Activated naive CD4-positive, alpha-beta T cell treated with anti-CD3 and anti-CD28 coated beads for 36 hours (primary cell): ENCODE results near the gene HTR1D. TPM values are rescaled to one million over a fixed set of nuclear protein-coding genes. Genes with fewer than 3 reads are reported as not detected.

Source experiments
- CTCF ChIA-PET: fragments of 350-600 bp; sonication (Branson Sonifier 250); formaldehyde crosslinking; loops from one replicate; lab custom pipeline; 2021; ENCODE audit warnings: antibody characterized with exemption; lab: Charles Lee
- DNase-seq: peaks from one replicate; pipeline ENCODE4 v3.0.0-alpha.2; 2020
- H3K27ac Mint-ChIP-seq: one replicate; pipeline ENCODE4 v1.8.0; 2021; ENCODE audit warnings: mild to moderate bottlenecking, mixed read lengths
- H3K27me3 Mint-ChIP-seq: one replicate; pipeline ENCODE4 v1.8.0; 2021; ENCODE audit warnings: low read depth, mixed read lengths
- H3K36me3 Mint-ChIP-seq: one replicate; pipeline ENCODE4 v1.8.0; 2021; ENCODE audit warnings: low read depth, mixed read lengths
- H3K4me1 Mint-ChIP-seq: one replicate; pipeline ENCODE4 v1.8.0; 2021; ENCODE audit warnings: low read depth, mixed read lengths
- H3K4me3 Mint-ChIP-seq: one replicate; pipeline ENCODE4 v1.8.0; 2021; ENCODE audit warnings: mild to moderate bottlenecking, moderate library complexity, mixed read lengths
- H3K9me3 Mint-ChIP-seq: one replicate; pipeline ENCODE4 v1.8.0; 2021; ENCODE audit warnings: mixed read lengths
- intact Hi-C: fragments of 100-400 bp; cut with micrococcal nuclease; formaldehyde crosslinking; loops from one replicate; pipeline ENCODE4 v1.15.1; 2023
- total RNA-seq, 2 experiments: library from RNA; stranded (reverse); gene quantifications; one replicate each; pipeline ENCODE4 v1.2.3, GENCODE V29; 2021

HTR1D gene
- total RNA-seq, 2 experiments from 2014 or later: not detected

DNA sequence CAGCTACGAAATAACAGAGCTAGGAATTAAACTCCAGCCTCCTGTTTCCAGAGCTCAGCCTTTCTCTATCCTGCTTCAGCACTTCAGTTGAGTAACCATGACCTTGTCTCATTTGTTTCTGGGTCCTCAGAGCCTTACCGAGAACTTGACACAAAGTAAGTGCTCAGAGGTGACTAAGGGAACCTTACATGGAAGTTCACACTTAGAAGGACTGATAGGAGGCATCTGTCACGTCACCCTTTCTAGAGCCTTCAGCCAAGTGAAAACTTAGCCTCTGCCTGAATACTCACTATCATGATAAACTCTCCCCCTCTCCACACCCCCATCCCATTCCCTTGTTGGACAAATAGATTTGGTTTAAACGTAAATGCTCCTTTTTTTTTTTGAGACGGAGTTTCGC lies 38.9 kb downstream of the HTR1D start:
- H3K27ac Mint-ChIP-seq: no peak overlapping the region
- DNase-seq: no peak
- no peaks in the 10 kb centered on the region for H3K36me3 Mint-ChIP-seq
- intact Hi-C loops: no loop called here
- no peaks in the 10 kb centered on the region for H3K9me3 Mint-ChIP-seq
- H3K4me3 Mint-ChIP-seq: no peak overlapping the region
- CTCF ChIA-PET: interaction anchor here (1.1 to 8.7 kb wide), 4 partner anchors 32 to 84 kb away, joined by 3 to 57 read pairs (median 4); no protein-coding TSS in a partner anchor
- H3K27me3 Mint-ChIP-seq: peaks cover 13% of the 10 kb centered on the region
- peaks cover 15% of the 10 kb centered on the region for H3K4me1 Mint-ChIP-seq

DNA sequence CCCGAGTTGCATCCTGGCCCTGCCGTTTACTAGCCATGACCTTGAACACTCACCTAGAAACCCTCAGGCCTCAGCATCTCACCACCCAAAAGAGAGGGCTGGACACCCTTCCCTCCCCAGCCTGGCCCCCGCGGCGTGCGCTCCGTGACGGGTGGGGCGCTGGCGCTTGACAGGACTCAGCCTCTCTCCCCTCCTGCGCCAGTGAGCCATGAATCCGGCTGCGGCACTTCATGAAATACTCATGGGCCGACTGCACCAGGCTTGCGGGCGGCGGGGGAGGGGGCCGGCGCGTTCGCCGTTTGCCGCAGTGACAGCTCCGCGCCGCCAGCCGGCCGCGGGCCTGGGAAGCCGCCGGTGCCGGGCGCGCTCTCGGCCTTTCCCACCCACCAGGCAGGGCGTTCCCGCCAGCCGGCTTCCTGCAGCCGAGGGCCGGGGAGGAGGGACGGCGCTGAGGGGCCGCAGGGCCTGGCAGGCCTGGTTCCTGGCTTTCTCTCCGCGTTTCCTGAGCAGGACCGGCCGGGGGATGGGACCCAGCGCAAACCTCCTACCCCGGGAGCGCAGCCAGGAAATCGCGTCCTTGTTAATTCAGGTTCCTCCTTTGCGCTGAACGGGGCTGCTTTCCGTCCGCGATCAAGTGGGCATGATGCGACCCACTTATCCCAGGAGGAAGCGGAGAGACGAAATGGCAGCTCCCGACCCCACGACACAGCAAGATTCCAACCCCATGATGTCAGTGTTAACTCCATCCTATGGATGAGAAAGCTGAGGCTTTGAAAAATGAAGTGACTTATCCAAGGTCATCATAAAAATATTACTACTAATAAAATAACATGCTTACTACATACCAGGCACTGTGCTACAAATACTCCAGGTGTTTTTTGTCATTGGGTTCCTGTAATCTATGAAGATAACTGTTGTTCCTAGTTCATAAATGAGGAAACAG lies 39.6 kb downstream of the HTR1D start:
- peak overlapping the region; percentile 67 for H3K4me3 Mint-ChIP-seq
- intact Hi-C loops: no loop called here
- H3K27ac Mint-ChIP-seq: no peak overlapping the region
- no peaks in the 10 kb centered on the region for H3K36me3 Mint-ChIP-seq
- H3K4me1 Mint-ChIP-seq: peaks cover 15% of the 10 kb centered on the region
- CTCF ChIA-PET: interaction anchor here (0.6 to 8.7 kb wide), 5 partner anchors 11 to 82 kb away, joined by 3 to 57 read pairs (median 3); no protein-coding TSS in a partner anchor
- H3K27me3 Mint-ChIP-seq: peaks cover 13% of the 10 kb centered on the region
- H3K9me3 Mint-ChIP-seq: no peaks in the 10 kb centered on the region
- DNase-seq: peak; percentile 68

DNA sequence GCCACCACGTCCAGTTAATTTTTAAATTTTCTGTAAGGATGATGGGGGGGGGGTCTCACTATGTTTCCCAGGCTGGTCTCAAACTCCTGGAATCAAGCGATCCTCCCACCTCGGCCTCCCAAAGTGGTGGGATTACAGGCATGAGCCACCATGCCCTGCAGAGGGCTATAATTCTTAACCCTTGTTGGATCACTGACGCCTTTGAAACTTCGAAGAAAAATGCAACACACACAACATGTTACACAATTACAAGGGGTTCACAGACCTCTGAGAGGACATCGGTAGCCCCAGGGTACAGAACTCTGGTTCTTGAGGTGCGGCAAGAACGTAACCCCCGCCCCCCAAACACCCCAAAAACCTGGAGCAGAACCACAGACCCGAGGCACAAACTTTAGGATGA lies 40.3 kb downstream of the HTR1D start:
- CTCF ChIA-PET: interaction anchor here (1.0 to 8.7 kb wide), 3 partner anchors 10 to 81 kb away, joined by 3 to 57 read pairs (median 4); no protein-coding TSS in a partner anchor
- Mint-ChIP-seq H3K27ac (no peak overlapping the region), H3K27me3 (peaks cover 13% of the 10 kb centered on the region), H3K4me3 (peak overlapping the region; percentile 67), H3K9me3 (no peaks in the 10 kb centered on the region), H3K4me1 (peaks cover 15% of the 10 kb centered on the region), H3K36me3 (no peaks in the 10 kb centered on the region)
- intact Hi-C loops: no loop called here
- no peak for DNase-seq

DNA sequence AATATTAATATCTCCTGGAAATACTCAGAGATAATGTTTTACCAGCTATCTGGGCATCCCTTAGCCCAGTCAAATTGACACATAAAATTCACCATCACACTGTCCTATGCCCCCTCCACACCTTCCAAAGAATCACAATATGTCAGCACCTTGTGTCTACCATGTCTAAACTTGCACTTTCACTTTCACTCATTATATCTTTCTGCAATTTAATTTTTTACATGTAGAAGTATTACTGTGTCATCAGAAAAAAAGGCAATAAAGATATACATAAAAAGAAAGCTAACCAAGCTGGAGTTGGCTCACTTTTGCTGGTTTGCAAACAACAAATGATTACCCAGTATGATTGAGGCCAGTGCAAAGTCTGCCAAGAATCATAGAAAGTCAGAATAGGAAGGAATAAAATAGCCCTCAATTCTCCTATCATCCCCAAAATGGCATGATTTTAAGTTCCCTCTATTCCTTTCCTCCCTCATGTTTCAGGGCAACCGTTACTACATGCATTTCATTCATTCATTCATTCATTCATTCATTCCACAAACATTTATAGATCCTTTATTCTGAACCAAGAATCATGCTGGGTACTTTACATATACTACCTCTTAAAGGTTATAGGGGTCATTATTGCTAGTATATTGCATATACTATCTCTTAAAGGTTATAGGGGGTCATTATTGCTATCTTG lies 42.7 kb downstream of the HTR1D start:
- Mint-ChIP-seq H3K36me3 (no peaks in the 10 kb centered on the region), H3K27me3 (peaks cover 13% of the 10 kb centered on the region), H3K4me1 (peaks cover 21% of the 10 kb centered on the region), H3K27ac (no peak overlapping the region), H3K9me3 (no peaks in the 10 kb centered on the region), H3K4me3 (no peak overlapping the region)
- intact Hi-C loops: no loop called here
- no peak for DNase-seq
- CTCF ChIA-PET: interaction anchor here (4.9 to 8.7 kb wide), 2 partner anchors 9 to 75 kb away, joined by 28 to 57 read pairs; no protein-coding TSS in a partner anchor

DNA sequence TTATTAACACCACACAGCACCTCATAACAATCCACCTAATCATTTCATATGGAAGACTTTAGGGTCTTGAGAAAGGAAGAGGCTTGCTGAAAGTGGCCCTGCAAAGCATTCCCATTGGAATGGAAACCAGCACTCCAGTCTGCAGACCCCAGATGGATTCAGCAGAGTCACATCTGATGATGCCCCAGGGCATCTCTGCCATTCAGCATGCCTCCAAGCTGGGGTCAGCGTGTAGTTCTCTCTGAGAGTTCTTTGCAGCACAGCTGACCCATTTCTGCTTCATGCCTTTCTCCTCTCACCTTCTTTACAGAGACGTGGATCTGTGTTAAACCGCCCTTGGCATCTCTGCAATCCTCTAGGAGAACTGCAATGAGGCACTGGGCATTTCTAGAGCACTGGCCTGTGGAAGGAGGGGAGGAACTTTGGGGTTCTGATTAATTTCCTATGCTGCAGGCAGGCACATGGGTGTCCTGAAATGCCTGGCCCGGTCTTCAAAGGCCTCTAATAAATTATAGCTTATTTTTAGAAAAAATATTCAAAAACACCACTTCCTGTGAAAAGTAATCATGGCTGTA lies 46.0 kb downstream of the HTR1D start:
- Mint-ChIP-seq H3K27me3 (peaks cover 2% of the 10 kb centered on the region), H3K9me3 (no peaks in the 10 kb centered on the region), H3K4me3 (no peak overlapping the region), H3K36me3 (no peaks in the 10 kb centered on the region), H3K4me1 (peaks cover 32% of the 10 kb centered on the region), H3K27ac (no peak overlapping the region)
- CTCF ChIA-PET: interaction anchor here (4.9 kb wide), 1 partner anchor 13 kb away, joined by 28 read pairs; no protein-coding TSS in a partner anchor
- intact Hi-C loops: no loop called here
- DNase-seq: no peak

DNA sequence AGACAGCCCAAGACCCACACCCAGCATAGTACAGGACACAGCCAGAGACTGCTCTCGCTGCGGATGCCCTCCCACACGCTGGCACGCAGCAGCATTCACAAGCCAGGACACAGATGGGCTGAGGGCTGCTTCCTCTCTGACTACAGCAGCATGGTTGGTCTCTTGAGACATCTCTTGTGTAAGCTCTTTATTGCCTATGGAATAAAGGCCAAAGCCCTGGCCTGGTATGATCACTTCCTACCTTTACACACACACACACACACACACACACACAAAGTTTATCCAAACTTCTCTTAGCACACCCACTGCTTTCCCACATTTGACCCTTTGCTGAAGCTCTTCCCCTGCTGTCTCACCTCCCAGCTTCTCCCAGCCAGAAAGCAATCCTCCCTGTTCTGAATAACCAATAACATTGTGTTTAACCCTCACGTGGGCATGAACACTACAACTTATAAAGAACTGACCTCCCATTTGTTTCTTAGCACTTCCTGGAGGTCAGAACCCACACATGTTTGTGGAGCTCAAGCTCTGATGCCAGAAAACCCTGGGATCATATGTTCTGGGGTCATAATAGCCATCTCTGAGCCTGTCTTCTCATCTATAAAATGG lies 47.5 kb downstream of the HTR1D start:
- peak overlapping the region; percentile 98 for H3K4me3 Mint-ChIP-seq
- H3K27me3 Mint-ChIP-seq: no peaks in the 10 kb centered on the region
- peaks cover 35% of the 10 kb centered on the region for H3K4me1 Mint-ChIP-seq
- peak; percentile 42 for DNase-seq
- H3K36me3 Mint-ChIP-seq: no peaks in the 10 kb centered on the region
- no peak overlapping the region for H3K27ac Mint-ChIP-seq
- CTCF ChIA-PET: interaction anchor here (0.6 to 2.5 kb wide), 3 partner anchors 14 to 70 kb away, joined by 3 to 23 read pairs (median 7); no protein-coding TSS in a partner anchor
- intact Hi-C loops: loop anchor here (2.0 to 5.0 kb wide), 3 partner anchors 21 to 148 kb away; no protein-coding TSS in a partner anchor
- no peaks in the 10 kb centered on the region for H3K9me3 Mint-ChIP-seq

DNA sequence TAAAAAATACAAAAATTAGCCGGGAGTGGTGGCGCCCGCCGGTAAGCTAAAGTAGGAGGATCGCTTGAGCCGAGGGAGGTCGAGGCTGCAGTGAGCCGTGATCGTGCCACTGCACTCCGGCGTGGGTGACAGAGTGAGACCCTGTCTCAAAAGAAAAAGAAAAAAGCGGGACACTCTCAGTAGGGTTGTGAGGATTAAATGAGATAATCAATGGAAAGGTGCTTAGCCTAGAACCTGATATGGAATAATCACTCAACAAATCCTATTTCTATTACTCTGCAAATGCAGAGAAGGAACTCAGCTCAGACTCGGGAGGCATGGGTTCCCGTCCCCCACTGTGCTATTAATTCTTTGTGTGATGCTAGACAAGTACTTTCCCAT lies 48.1 kb downstream of the HTR1D start:
- CTCF ChIA-PET: interaction anchor here (1.6 to 2.5 kb wide), 2 partner anchors 15 to 70 kb away, joined by 7 to 23 read pairs; no protein-coding TSS in a partner anchor

DNA sequence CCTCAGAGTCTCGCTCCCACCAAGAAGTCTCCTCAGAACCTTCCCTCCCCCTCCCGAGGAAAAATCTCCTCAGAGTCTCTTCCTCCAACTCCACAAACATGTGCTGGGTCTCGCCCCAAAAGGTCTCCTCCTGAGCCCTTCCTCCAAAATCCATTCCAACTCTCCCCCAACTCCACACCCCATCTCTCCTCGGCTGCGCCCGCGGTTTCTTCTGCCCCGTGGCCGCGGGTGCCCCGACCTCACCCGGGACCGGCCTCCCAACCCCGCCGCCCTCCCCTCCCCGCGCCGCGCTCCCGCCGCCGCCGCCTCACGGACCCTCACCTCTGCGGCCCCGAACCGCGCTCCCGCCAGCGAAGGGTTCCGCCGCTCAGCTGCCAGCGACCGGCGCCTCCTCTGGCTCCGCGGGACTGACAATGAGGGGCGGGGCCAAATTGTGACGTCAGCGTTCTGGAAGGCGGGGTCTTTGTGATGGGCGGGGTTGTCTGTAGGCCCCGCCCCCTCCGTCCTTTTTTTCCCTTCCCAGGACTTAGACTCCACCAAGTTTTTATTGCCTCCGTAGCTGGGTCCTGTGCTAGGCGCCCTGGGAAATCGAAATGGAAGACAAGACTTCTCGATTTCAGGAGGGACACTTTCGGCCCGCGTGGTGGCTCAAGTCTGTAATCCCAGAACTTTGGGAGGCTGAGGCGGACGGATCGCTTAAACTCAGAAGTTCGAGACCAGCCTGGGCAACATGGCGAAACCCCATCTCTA lies 48.7 kb downstream of the HTR1D start, which contains the start of gene LUZP1:
Gene LUZP1, minus strand, starts transcription at position 412 of the 750 bp plus-strand sequence.
- intact Hi-C loops: loop anchor here (2.0 to 5.0 kb wide), 3 partner anchors 20 to 146 kb away; no protein-coding TSS in a partner anchor
- peak within 1 kb of the TSS; percentile 98 for H3K4me3 Mint-ChIP-seq
- DNase-seq: peak; percentile 93
- no peaks in the 10 kb centered on the region for H3K36me3 Mint-ChIP-seq
- H3K27me3 Mint-ChIP-seq: no peaks in the 10 kb centered on the region
- H3K9me3 Mint-ChIP-seq: no peaks in the 10 kb centered on the region
- CTCF ChIA-PET: interaction anchor here (1.6 to 2.5 kb wide), 3 partner anchors 16 to 69 kb away, joined by 7 to 23 read pairs (median 9); no protein-coding TSS in a partner anchor
- H3K4me1 Mint-ChIP-seq: peaks cover 28% of the 10 kb centered on the region
- H3K27ac Mint-ChIP-seq: peak within 1 kb of the TSS; percentile 84

More for the DNA sequence above, 48.1 kb downstream of the HTR1D start:
- no peak for DNase-seq
- Mint-ChIP-seq H3K27me3 (no peaks in the 10 kb centered on the region), H3K4me1 (peaks cover 29% of the 10 kb centered on the region), H3K36me3 (no peaks in the 10 kb centered on the region), H3K27ac (no peak overlapping the region), H3K4me3 (peak overlapping the region; percentile 98), H3K9me3 (no peaks in the 10 kb centered on the region)
- intact Hi-C loops: loop anchor here (2.0 to 5.0 kb wide), 3 partner anchors 20 to 147 kb away; no protein-coding TSS in a partner anchor

DNA sequence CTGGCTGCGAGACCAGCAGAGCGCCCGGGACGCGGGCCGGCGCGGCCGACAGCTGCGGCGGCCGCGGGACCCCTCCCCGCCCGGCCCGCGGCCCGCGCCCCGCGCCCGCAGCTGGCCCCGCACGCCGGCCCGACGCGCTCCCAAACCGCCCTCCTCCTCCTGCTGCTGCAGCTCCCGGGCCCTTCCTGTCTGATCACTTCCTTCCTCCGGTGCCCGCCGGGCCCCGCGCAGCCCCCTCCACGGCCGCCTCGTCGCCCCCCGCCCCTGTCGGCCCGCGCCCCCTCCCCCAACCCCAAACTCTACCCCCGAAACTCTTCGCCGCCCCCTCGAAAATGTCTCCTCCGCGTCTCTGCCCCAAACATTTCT lies 49.2 kb downstream of the HTR1D start:
- Mint-ChIP-seq H3K36me3 (no peaks in the 10 kb centered on the region), H3K4me3 (peak overlapping the region; percentile 98)
- CTCF ChIA-PET: interaction anchor here (0.6 to 2.5 kb wide), 6 partner anchors 16 to 248 kb away, joined by 3 to 23 read pairs (median 6); no protein-coding TSS in a partner anchor

DNA sequence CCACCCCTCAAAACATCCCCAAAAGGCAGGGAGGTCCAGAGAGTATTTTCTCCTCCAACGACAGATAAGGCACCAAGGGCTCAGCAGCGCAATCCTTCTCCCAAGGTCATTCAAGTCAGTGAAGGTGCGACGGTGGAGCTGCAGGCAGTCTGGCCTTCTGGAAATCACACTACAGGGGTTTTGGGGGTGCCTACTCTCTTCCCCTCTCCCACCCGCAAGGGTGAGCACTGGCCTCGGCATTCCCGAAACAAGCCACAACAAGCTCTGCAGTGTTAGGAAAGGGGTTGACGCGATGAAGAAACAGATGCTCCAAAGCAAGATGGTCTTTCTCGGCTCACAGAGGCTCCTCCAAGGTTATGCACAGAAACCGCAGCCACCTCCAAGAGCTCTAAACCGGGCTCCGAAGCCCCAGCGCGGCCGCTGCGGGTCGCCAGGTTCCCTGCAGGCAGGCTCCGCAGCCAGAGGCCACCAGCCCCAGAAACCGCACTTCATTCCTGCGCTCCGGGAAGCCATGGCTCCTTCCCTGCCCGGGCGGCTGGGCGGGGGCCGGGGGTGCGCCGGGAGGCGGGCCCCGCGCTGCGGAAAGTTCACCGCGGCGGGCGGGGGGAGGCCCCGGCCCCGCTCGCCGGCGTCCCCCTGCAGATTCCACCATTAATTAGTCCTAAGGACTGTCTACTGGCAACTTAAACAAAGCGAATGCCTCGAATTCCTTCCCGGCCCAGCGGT lies 49.8 kb downstream of the HTR1D start:
- intact Hi-C loops: loop anchor here (2.0 to 5.0 kb wide), 3 partner anchors 19 to 145 kb away; no protein-coding TSS in a partner anchor
- Mint-ChIP-seq H3K4me1 (peaks cover 30% of the 10 kb centered on the region), H3K9me3 (no peaks in the 10 kb centered on the region), H3K27ac (no peak overlapping the region), H3K36me3 (no peaks in the 10 kb centered on the region), H3K27me3 (no peaks in the 10 kb centered on the region), H3K4me3 (peak overlapping the region; percentile 98)
- DNase-seq: peak; percentile 44
- CTCF ChIA-PET: interaction anchor here (0.6 to 2.2 kb wide), 6 partner anchors 9 to 248 kb away, joined by 3 to 12 read pairs (median 4); no protein-coding TSS in a partner anchor

More for the DNA sequence above, 49.2 kb downstream of the HTR1D start:
- Mint-ChIP-seq H3K27ac (peak overlapping the region; percentile 84), H3K4me1 (peaks cover 30% of the 10 kb centered on the region), H3K9me3 (no peaks in the 10 kb centered on the region), H3K27me3 (no peaks in the 10 kb centered on the region)
- intact Hi-C loops: loop anchor here (2.0 to 5.0 kb wide), 3 partner anchors 19 to 146 kb away; no protein-coding TSS in a partner anchor
- DNase-seq: peak; percentile 32
